Esophagus muscularis mucosa (tissue), 4 donors: ENCODE results near the gene DOCK4. TPM values are rescaled to one million over a fixed set of nuclear protein-coding genes. Genes with fewer than 3 reads are reported as not detected.

Experiments
- DNase-seq: peaks from one replicate; pipeline ENCODE4 v3.0.0-alpha.2; 2017; ENCODE audit errors: extremely low spot score
- H3K27ac ChIP-seq, 4 donors: fragments of 200-600 bp; sonication (generic); replicated peaks in 1 of 4; 1 replicate in 3 of 4; 2 replicates in 1 of 4; pipeline ENCODE4 v1.5.1; 2016 to 2019; ENCODE audit warnings: mild to moderate bottlenecking in 1 of 4
- H3K27me3 ChIP-seq, 4 donors: fragments of 200-600 bp; sonication (generic); one replicate each; pipeline versions ENCODE4 v1.5.1 to v1.6.0; 2016 to 2019
- H3K36me3 ChIP-seq, 4 donors: fragments of 200-600 bp; sonication (generic); one replicate each; pipeline ENCODE4 v1.5.1; 2016 to 2019
- H3K4me1 ChIP-seq, 4 donors: fragments of 200-600 bp; sonication (generic); one replicate each; pipeline ENCODE4 v1.5.1; 2016 to 2019
- H3K4me3 ChIP-seq, 4 donors: fragments of 200-600 bp; sonication (generic); 1 replicate in 2 of 4; 2 replicates in 2 of 4; pipeline ENCODE4 v1.5.1; 2016 to 2019; ENCODE audit warnings: mild to moderate bottlenecking in 4 of 4, moderate library complexity in 1 of 4
- H3K9me3 ChIP-seq, 4 donors: fragments of 200-600 bp; sonication (generic); 1 replicate in 3 of 4; 2 replicates in 1 of 4; pipeline ENCODE4 v1.5.1; 2016 to 2019
- EP300 ChIP-seq: sonication (generic); formaldehyde crosslinking; IDR thresholded peaks from one replicate; pipeline ENCODE4 v1.6.1; 2017; ENCODE audit warnings: antibody characterized with exemption
- POLR2A ChIP-seq: fragments of 450-650 bp; IDR thresholded peaks from one replicate; pipeline ENCODE4 v1.6.1; 2017; ENCODE audit warnings: antibody characterized with exemption, moderate library complexity, mild to moderate bottlenecking, low read depth
- POLR2AphosphoS5 ChIP-seq, 2 donors: sonication (generic); formaldehyde crosslinking; IDR thresholded peaks; one replicate each; pipeline ENCODE4 v1.6.1; 2017; ENCODE audit warnings: antibody characterized with exemption in 2 of 2
- WGBS: methylation state at CpG from one replicate; pipeline ENCODE4 v1.1.5; 2018; 5-methylcytosine and 5-hydroxymethylcytosine counted together
- intact Hi-C: fragments of 100-400 bp; cut with DNase I; formaldehyde crosslinking; loops from one replicate; pipeline ENCODE4 v1.15.1; 2023
- total RNA-seq, 4 donors: library from RNA; depleted of rRNA; stranded (reverse); fragments of >200 nt; gene quantifications; one replicate each; pipeline versions ENCODE4 v1.1.0 to v1.2.1, GENCODE V29; 2016
- TF ChIP-seq, protein P1 (sequence below), 3 experiments: fragments of 200-600 bp in 2 of 3; fragments of 450-650 bp in 1 of 3; sonication (generic) in 2 of 3; IDR thresholded peaks; one replicate each; pipeline ENCODE4 v1.5.1; 2017 to 2019; ENCODE audit warnings: antibody characterized with exemption in 3 of 3, mild to moderate bottlenecking in 2 of 3, moderate library complexity in 1 of 3

The DOCK4 gene
- total RNA-seq, 4 donors from 2014 or later = 14.0 to 25.3 (median 18.8) TPM

DNA sequence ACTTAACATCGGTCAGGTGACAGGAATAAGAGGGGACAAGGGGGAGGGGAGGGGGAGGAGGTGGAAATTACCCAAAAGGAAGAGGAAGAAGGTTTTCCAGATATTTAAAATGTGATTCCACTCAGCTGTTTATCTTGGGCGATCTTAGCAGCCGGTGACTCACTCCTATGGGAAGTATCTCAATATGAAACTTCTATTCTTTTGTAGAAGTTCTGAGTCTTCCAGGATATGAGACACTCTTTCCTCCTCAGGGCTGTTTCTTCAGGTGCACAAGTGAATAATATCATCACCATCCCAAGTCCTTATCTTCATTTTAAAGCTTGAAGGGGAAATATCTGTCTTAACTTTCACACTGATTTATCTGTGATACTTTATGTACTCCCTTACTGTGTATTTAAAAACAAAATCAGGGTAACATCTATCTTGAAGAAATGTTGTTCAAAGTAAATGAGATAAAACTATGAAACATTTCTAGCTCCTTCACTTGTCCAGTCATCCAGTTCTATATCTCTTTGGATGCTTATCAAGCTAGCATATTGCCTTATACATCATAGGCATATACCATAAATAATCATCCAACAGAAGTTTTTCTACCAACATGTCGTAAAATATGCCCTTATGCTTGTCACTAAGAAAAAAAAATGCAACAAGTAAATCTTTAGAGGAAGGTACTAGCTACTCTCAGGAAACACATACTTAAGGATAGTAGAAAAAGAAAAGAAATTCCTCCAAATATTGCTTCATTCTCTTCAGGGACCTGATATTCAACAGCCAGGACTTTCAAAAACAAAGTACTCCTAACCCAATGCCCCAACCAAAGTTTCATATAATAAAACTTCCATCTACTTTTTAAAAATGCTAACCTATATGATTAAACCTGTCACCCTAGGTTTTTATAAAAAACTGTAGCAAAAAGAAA lies 13.7 kb downstream of the DOCK4 start:
- peak overlapping the region in 3 of 4 donors; percentile 8 to 38 (median 25) for H3K27ac ChIP-seq
- intact Hi-C loops = no loop called here
- DNase-seq = no peak
- no peaks in the 10 kb centered on the region for H3K36me3 ChIP-seq
- TF ChIP-seq EP300 (no peak), POLR2AphosphoS5 (IDR thresholded peaks at IDR 0.05) (peak in 1 of 2 donors; percentile 36)
- H3K9me3 ChIP-seq = no peaks in the 10 kb centered on the region
- peaks cover 0 to 3% (median 0%) of the 10 kb centered on the region in 4 donors for H3K4me1 ChIP-seq
- H3K4me3 ChIP-seq = no peak overlapping the region
- no peaks in the 10 kb centered on the region for H3K27me3 ChIP-seq
- 62% methylated on average over 4 of the region's 4 CpGs for WGBS

GRCh38 chr7:112190120-112190519 lies 16.1 kb downstream of the DOCK4 start:
- no peak for TF ChIP-seq POLR2A
- TF ChIP-seq POLR2AphosphoS5 (IDR thresholded peaks at IDR 0.05) = no peak
- no peak for TF ChIP-seq EP300
- TF ChIP-seq, protein P1, sequence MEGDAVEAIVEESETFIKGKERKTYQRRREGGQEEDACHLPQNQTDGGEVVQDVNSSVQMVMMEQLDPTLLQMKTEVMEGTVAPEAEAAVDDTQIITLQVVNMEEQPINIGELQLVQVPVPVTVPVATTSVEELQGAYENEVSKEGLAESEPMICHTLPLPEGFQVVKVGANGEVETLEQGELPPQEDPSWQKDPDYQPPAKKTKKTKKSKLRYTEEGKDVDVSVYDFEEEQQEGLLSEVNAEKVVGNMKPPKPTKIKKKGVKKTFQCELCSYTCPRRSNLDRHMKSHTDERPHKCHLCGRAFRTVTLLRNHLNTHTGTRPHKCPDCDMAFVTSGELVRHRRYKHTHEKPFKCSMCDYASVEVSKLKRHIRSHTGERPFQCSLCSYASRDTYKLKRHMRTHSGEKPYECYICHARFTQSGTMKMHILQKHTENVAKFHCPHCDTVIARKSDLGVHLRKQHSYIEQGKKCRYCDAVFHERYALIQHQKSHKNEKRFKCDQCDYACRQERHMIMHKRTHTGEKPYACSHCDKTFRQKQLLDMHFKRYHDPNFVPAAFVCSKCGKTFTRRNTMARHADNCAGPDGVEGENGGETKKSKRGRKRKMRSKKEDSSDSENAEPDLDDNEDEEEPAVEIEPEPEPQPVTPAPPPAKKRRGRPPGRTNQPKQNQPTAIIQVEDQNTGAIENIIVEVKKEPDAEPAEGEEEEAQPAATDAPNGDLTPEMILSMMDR (IDR thresholded peaks at IDR 0.05) = no peak
- WGBS = 91% methylated on average over 2 of the region's 2 CpGs
- intact Hi-C loops = no loop called here
- no peaks in the 10 kb centered on the region for H3K27me3 ChIP-seq
- no peak overlapping the region for H3K4me3 ChIP-seq
- H3K27ac ChIP-seq = no peak overlapping the region
- peaks cover 0 to 19% (median 2%) of the 10 kb centered on the region in 4 donors for H3K4me1 ChIP-seq
- H3K9me3 ChIP-seq = no peaks in the 10 kb centered on the region
- DNase-seq = no peak
- no peaks in the 10 kb centered on the region for H3K36me3 ChIP-seq

DNA sequence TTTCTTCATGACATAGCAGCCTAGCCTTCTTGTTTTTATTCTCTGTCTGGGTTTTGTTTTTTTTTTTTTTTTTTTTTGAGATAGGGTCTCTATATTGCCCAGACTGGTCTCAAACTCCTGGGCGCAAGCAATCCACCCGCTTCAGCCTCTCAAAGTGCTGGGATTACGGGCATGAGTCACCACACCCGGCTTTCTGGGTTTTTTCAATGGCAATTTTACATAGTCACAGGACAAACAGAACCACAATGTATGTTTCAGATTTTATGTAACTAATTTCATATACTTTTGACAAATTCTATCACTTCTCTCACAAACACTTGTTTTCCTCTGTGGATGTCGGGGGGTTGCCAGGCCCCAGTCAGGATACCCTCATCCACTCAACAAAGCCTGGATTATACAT lies 16.5 kb downstream of the DOCK4 start:
- Histone ChIP-seq H3K27ac (no peak overlapping the region), H3K4me1 (peaks cover 0 to 24% (median 2%) of the 10 kb centered on the region in 4 donors), H3K36me3 (no peaks in the 10 kb centered on the region), H3K9me3 (no peaks in the 10 kb centered on the region), H3K4me3 (no peak overlapping the region), H3K27me3 (no peaks in the 10 kb centered on the region)
- DNase-seq = no peak
- TF ChIP-seq POLR2A (no peak), POLR2AphosphoS5 (IDR thresholded peaks at IDR 0.05) (no peak), EP300 (no peak)
- TF ChIP-seq, protein P1 (IDR thresholded peaks at IDR 0.05) = no peak
- WGBS = 98% methylated on average over 5 of the region's 5 CpGs
- intact Hi-C loops = no loop called here

- no peaks in the 10 kb centered on the region for H3K36me3 ChIP-seq
- H3K27ac ChIP-seq = no peak overlapping the region
- no peak for DNase-seq
- TF ChIP-seq POLR2AphosphoS5 (IDR thresholded peaks at IDR 0.05) = no peak
- TF ChIP-seq, protein P1 (IDR thresholded peaks at IDR 0.05) = no peak
- no peak for TF ChIP-seq EP300
- TF ChIP-seq POLR2A = no peak
- no peak overlapping the region for H3K4me3 ChIP-seq
- no peaks in the 10 kb centered on the region for H3K9me3 ChIP-seq
- intact Hi-C loops = no loop called here
- WGBS = 94% methylated on average over 3 of the region's 3 CpGs
- no peaks in the 10 kb centered on the region for H3K27me3 ChIP-seq
- H3K4me1 ChIP-seq = peaks cover 0 to 27% (median 5%) of the 10 kb centered on the region in 4 donors
Observed at GRCh38 chr7:112188257-112188656, 17.9 kb downstream of the DOCK4 start.

DNA sequence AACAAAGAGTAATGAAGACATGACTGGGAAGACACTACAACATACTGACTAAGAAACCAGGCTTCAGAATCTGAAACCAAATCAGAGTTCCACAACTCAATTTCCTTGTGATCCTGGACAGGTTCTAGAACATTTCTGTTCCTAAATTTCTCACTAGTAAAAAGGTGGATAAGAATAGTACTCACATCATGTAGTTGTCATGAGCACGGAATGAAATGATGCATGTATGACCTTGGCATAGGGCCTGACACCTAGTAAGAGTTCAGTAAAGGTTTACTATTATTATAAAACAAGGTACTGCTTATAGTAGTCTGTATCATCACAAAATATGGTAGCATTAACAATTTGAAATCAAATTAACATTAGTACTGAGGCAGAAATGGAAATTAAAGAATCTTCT lies 19.9 kb downstream of the DOCK4 start:
- 86% methylated on average over 1 of the region's 1 CpG for WGBS
- TF ChIP-seq, protein P1 (IDR thresholded peaks at IDR 0.05) = no peak
- TF ChIP-seq EP300 (no peak), POLR2AphosphoS5 (IDR thresholded peaks at IDR 0.05) (no peak), POLR2A (no peak)
- intact Hi-C loops = no loop called here

More for the DNA sequence above, 19.9 kb downstream of the DOCK4 start:
- Histone ChIP-seq H3K4me1 (peaks cover 10 to 32% (median 13%) of the 10 kb centered on the region in 4 donors), H3K4me3 (no peak overlapping the region), H3K27me3 (no peaks in the 10 kb centered on the region), H3K27ac (no peak overlapping the region), H3K9me3 (no peaks in the 10 kb centered on the region), H3K36me3 (no peaks in the 10 kb centered on the region)
- DNase-seq = no peak
